NCI-H1436 treated with DMSO at 0.1 percent for 48 hours (cell line): ENCODE measurements around the gene LMF1.

Experiments used
- DNase-seq: peaks from one replicate; lab custom pipeline; 2025; lab: John Stamatoyannopoulos, UW

LMF1 gene

DNA sequence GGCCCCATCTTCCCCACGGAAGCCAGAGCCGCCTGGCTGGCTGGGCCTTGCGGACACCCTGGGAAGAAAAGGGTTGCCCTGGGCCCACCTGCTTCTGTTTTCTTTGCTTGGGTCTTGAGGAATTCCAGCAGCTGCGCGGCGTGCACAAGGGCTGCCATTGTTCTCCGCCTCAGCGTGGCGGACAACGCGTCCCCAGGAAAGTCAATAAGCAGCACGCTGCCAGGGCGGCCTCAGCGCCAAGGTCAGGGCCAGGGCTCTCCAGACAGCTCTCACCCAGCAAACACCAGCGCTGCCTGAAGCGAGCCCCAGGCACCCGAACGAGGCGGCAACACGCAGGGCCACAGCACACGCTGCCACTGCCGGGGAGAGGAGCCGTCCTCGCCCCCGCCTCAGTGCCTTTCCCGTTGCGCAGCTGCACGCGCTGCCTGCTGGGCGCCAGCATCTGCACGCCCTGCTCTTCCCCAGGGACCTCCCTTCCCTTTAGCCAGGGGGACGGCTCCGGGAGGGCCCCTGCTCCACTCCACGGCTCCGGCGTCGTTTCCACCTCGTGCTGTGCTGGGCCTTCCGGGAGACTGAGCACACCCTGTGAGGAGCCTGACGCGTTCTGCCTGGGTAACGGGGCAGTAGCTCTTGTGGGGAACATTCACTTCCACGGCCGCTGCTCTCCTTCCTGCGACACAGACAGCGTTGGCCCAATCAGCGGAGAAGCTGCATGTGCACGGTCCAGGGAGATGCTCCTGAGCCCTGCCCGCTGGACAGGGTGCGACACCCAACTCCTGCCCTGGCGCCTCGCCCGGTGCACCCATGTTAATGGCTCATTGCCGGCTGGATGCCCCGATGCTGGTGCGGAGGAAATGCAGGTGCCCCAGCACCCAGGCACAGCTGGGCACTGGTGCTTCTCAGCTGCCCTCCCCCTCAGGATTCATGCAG lies 57.8 kb downstream of the LMF1 start:
- no peak for DNase-seq

DNA sequence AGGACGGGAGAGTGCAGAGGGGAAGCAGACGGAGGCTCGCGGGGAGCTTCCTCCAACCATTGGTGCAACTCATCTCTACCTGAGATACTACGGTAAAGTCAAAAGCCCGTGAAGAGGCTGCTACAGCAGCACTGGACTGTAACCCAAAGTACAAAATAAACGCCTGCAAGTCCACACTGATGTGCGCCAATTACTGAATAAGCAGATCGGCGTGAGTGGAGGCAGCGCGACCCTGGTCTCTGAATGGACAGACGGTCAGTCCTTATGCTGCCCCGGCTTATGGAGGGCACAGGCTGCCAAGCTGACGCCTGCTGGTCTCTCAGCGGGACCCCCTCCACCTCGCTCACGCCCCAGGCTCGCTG lies 58.5 kb downstream of the LMF1 start:
- no peak for DNase-seq

DNA sequence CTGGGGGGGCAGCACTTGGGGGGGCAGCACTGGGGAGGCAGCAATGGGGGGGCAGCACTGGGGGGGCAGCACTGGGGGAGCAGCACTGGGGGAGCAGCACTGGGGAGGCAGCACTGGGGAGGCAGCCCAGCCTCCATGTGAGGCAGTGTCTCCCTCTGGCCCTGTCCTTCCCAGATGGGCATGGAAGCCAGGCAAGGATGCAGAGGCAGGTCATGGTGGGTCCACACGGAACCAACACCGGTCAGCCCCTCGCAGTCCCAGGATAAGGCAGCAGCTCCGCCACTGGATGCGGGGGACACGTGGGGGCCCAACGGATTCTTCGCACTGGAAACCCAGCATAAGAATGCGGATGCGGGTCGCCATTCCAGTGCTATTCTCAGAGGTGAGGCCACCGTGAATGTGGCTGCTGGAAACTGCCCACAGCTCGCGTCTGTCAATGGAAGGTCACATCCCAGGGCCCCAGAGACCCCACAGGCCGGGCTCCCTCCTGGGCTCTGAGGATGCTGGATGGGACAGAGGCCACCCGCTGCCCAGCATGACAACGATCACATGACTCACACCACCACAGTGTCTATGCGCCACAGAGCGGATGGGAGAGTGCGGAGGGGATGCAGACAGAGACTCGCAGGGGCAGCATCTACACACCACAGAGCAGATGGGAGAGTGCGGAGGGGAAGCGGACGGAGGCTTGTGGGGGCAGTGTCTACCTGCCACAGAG lies 59.0 kb downstream of the LMF1 start:
- no peak for DNase-seq

DNA sequence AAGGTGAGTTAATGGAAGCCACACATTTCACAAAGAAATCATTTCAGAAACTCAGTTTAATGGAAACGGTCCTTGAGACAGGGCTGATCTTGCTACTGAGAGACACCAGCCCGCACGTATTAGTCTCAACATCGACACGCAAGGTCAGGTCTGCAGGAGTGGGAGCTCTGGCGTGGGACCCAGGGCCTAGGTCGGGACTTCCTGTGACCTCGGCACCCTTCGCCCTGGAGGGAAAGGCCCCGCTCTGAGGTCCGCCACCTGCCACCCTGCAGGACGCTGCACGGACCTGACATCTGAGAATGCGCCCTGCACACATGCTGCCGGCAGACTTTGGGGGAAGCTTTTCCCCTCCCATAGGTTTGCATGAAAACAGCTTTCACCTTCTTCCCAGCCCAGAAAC lies 59.7 kb downstream of the LMF1 start:
- no peak for DNase-seq

DNA sequence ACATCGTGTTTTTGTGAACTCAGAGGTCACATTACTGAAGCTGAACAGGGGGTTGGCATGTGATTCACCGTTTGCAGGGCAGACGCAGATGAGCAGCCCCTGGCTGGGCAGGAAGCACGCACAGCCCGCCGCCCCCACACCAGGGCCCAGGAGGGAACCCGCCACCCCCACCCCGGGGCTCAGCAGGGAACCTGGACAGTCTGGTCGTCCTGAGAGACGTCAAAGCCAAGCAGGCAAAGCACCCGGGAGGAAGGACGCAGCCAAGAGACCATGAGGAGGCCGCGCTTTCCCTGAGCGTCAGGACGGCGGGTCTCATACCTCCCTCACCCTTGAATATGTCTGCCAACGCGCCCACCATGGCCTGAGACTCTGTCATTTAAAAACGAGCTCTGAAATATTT lies 60.6 kb downstream of the LMF1 start:
- DNase-seq: no peak

DNA sequence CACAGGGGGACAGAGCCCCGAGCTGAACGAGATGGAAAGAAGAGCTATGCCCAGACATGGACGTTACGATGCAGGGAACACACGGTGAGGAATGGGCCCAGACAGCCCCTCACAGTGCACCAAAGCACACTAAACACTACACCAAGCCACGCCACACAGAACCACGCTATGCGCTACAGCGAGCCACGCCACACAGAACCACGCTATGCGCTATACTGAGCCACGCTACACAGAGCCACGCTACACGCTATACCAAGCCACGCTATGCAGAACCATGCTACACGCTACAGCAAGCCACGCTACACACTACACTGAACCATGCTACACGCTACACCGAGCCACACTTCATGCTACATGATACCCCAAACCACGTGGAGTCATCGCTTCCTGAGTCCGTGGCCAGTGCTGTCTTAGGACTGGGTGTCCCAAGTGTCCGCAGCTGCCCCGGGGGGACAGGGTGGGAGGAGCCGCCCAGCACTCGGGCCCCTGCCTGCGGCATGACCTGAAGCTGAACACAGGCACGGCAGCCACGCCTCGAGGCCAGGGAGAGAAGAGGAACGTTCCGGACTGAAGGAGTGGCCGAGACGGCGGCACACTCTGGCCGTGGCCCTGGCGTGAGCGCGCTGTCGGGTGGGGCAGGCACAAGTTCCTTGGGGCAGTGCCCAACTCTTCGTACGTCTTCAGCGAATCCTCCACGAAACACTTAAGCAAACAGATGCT lies 61.3 kb downstream of the LMF1 start:
- DNase-seq: no peak

DNA sequence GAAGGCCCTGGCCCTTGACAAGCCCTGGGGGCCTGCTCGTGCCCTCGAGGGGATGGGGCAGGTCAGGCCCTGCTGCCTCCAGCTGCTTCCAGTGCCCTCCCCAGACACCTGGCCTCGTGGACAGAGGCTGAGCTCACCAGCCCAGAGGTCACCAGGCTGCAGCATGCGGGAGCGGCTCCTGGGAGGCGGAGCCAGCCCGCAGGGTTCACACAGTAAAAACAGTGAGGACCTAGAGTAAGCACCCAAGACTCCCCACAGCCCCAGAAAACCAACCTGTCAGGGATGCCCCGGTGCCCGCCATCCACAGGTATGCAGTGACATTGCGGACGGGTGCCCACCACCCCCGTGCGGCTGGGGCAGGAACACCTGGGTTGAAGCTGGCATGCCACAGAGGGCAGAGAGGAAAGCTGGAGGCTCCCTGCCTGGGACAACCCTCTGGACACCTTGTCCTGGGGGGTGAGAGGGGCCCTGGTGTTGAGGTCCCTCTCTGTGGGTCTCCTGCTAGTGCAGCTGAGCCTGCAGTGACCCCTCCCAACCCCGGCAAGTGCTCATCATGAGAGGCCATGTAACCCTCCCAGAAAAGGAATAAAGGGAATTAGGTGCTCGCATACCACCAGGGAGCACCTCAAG lies 62.1 kb downstream of the LMF1 start:
- DNase-seq: no peak

DNA sequence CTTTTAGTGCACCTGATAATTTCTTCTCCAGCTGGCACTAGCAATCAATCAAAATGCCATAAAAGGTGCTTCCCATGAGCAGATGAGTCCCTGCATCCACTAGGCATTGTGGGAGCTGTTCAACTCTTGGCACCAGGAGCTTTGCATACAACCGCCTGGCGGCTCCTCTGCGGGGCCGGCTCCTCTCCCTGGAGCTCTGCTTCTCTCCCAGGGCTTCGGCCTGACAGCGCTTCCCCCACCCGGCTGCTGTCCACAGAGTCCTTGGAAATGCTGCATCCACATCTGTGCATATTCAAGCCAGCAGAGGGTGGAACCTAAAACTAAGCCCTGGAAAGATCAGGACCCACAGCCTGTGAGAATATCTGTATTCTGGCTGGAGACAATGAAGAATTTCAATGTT lies 62.9 kb downstream of the LMF1 start:
- no peak for DNase-seq

DNA sequence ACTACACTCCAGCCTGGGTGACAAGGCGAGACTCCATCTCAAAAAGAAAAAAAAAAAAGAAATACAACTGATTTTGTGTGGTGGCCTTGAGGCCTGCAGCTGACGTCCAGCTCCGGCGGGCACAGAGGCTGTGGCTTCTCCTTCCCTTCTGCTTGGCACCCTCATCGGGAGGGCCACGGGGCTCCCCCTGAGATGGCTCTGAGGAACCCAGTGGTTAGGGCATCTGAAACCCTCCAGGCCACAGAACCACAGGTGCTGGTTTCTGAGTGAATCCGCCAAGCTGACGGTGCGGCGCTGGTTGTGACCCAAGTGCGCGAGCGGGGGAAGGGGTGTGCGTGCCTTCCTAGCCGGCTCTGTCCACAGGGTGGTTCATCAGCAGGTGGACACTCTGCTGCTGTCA lies 63.4 kb downstream of the LMF1 start:
- DNase-seq: no peak

DNA sequence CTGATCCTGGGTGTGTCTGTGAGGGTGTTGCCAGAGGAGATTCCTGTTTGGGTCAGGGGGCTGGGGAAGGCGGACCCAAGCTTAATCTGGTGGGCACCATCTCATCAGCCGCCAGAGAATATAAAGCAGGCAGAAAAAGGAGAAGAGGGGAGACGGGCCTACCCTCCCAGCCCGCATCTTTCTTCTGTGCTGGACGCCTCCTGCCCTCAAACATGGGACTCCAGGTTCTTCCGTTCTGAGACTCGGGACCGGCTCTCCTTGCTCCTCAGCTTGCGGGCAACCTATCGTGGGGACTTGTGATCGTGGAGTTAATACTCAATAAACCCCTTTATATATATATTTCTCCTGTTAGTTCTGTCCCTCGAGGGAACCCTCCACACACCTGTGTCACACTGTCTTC lies 64.5 kb downstream of the LMF1 start:
- no peak for DNase-seq

DNA sequence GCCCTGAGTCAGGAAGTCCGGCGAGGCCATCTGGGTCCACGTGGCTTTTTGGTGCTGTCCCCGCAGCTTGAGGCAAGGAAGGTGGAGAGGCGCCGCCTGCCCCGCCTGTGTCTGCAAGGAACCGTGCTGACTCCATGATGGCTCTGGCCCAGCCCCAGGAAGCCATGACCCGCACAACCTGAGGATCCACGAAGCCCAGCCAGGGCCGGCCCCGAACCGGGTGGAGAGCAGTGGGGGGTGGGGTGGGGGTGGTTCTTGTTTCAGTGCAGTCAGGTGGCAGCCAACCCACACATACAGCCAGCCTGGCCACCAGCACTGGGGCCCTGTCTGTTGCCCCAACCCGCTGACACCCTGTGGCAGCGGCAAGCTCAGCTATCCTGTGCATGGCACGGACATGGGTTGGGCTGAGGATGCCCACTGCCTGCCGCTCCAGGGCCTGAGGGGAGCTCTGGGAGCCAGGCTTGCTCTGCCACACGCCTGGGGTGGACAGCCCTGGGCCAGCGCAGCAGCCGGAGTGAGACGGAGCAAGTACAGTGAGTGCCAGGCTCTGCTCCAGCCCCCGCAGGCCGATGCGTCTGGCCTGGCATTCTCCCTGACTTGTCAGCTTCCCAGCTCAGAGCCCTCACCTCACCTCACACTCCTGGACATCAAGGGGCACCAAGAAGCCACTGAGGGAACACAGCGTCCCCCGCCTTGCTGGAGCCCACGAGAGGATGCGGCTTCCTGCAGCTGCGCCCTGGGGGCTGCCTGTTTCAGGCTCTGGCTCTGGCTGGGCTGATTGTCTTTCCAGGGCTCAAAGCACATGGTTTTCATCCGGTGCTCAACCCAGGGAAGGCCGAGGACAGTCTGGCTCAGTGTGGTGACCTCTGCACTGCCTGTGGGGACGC lies 68.8 kb downstream of the LMF1 start:
- DNase-seq: no peak

DNA sequence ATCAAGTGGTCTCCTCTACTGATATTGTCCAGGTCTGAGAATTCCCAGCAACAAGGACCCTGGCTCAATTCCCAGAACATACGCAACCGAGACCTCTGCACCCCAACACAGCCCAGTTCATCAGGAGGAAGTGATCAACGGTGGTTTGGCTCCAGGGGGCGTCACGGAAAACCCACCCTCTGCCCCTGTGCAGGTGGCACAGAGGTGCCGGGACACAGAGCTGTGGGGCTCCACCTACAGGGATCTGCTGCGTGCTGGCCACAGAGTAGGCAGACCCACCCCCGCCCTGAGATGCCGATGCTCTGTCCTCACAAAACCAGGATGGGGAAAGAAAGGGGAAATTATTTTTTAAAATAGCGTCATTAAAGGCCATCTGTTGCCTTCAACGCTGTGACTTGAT lies 69.6 kb downstream of the LMF1 start:
- DNase-seq: no peak

DNA sequence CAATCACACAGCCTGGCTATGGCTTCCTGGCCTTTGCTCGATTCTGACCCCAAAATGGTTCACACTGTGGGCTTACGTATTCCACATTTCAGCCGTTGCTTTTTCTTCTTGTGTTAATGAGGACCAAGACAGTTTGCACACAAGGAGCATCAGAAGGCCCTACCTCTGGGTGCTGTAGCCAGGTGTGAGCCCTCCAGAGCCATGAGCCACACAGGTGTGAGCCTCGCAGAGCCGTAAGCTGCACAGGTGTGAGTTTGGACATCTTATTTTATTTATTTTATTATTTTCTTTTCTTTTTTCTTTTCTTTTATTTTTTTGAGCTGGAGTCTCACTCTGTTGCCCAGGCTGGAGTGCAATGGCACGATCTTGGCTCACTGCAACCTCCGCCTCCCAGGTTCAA lies 70.6 kb downstream of the LMF1 start:
- DNase-seq: no peak

DNA sequence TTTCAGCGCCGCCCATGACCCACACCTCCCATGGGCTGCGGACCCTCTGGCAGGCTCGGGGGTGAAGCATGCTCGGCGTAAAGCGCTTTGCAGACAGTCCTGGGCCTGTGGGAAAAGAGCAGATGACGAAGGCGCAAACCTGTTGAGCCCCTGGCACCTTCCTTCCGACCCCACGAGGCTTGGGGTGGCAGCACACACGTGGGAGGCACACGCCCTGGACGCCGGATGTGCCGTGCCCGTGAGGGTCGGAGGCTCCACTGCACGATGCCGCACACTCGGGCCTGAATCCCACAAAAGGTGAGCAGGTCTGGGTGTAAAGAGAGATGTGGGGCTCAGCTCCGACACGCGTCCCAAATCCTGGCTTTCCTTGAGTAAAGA lies 71.1 kb downstream of the LMF1 start:
- DNase-seq: no peak

DNA sequence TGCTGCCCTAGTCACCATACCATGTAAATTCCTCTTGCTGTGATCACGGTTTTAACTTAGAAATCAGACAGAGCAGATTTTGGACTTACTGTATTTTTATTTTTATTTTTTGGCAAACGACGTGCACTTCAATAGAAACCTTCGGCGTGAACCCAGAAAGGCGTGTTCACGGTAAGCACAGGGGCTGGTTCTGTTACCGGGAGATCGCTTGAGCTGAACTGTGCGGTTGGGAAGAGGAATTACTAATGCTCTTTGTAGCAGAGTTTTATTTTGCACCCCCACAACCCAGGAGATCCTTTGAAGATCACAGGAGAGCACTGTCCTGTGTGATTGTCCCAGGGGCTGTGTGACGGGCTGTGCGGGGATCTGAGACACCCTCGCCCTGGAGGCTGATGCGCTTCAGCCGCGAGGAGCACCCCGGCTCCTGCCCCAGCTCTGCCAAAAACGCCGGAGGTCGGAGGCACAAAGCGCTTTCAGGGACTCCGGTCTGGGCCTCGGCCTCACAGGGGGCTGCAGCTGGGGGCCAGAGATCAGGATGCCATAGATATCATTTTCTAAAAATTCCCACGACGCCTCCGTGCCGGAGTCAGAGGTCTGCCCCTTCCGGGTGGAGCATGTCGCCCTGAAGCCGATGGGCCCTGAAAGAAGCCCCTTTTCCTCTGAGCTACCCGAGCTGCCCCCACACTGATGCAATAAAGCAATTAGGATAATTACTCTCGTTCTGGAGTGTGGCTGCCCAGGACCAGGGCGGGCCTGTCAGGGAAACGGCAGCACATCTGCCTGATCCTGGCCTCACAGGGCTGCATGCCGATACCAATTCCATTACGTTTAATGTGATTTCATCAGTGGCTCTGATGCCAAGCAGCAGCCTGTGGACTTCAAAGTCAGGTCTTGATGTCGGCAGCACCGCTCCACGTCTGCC lies 71.8 kb downstream of the LMF1 start:
- no peak for DNase-seq

DNA sequence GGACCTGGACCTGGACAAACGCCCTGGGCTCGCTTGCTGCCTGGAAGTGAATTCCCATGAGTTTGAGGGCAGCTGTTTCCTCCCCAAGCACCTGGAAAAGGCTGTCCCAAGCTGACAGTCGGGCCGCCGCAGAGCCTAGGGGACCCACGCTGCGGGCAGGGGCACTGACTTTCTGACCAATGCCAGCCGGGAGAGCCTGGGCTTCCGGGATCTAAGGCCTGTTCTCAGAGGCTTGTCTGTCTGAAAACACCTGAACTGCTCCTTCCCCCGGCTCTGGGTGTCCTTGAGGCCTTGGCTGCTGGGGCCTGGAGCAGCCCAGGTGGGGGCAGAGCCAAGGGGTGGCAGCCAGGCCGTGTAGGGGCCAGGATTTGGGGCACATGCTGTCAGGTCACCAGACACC lies 72.6 kb downstream of the LMF1 start:
- DNase-seq: no peak

DNA sequence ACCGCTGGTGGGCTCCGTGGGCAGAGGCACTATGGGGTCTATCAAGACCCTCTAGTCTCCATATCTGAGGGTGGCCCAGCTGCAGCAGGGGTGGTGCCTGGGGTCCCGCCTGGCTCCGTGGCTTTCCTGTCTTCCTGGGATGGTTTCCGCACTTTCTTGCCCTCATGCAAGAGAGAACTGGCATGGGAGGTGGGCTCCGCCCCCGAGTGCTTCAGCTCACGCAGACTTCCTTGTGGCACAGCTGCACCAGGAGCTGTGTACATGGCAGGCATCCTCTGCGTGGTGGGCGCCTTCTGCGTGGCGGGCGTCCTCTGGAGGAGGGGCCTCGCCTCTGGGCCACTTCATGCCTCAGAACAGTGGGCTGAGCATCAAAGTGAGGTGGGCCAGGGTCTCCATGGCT lies 73.1 kb downstream of the LMF1 start:
- no peak for DNase-seq

DNA sequence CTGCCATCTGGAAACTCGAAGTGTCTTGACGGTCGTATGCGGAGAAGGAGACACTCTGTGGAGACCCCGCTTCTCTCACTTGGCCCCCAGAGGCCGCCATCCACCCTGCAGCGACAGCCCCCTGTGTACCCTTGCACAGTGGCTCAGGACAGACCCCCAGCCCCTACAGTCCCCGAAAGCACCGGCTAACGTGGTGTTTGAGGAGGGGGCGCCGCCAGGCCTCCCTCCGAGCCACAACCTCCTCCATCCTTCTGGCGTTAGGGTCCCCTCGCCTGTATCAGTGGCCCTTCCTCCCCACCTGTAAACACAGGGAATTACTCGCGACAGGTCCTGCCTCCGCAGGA lies 73.6 kb downstream of the LMF1 start:
- no peak for DNase-seq

DNA sequence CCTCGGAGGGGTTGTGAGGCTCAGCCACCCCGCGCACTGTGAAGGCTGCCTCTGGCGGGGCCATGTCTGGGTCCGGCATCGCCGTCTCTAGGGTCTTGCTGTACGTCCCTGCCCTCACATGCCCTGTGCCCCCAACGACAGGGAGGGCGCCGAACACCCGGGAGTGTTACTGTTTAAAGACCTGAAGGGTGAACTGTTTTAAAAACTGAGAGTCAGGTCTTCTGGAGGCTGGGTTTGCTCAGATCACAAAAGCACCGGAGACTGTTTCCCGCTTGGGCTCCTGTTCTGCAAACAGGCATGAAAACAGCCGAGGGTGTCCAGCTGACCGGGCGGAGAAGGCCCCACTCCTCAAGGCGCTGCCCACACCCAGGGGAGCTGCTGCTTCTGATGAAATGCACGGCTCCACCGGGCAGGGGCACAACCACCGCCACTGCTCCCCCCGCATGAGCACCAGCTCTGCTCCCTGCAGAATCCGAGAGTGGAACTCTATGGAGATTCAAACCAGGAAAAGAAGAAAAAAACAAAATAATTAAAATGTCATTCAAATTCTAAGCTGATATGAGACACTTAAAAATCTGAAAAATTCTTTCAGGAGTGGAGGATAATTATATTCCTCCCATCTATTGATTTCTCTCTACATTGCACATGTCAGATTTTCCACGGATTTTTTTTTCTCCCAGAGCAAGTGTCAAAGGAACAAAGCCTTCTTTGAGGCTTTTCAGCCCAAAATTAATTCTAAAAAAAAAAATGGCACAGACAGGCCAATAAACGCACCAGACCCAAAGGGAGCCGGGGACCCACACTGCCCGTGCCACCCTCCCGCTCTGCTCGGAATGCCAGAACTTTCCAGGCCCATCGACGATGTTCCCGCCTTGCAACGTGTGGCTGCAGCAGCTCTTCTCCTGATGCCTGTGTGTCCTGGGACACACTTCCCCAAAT lies 74.3 kb downstream of the LMF1 start:
- no peak for DNase-seq
